GM12874 (cell line): ENCODE measurements around the gene VWF.

Experiments used
- TF ChIP-seq, protein P1 (sequence below): IDR thresholded peaks from 2 replicates; pipeline ENCODE4 v1.5.1; 2011; ENCODE audit warnings: low read depth, mild to moderate bottlenecking, control low read depth, low read length, moderate library complexity; ENCODE audit not compliant: insufficient read depth

Gene VWF

GRCh38 chr12:6074979-6075585 lies 49.4 kb downstream of the VWF start:
- TF ChIP-seq, protein P1, sequence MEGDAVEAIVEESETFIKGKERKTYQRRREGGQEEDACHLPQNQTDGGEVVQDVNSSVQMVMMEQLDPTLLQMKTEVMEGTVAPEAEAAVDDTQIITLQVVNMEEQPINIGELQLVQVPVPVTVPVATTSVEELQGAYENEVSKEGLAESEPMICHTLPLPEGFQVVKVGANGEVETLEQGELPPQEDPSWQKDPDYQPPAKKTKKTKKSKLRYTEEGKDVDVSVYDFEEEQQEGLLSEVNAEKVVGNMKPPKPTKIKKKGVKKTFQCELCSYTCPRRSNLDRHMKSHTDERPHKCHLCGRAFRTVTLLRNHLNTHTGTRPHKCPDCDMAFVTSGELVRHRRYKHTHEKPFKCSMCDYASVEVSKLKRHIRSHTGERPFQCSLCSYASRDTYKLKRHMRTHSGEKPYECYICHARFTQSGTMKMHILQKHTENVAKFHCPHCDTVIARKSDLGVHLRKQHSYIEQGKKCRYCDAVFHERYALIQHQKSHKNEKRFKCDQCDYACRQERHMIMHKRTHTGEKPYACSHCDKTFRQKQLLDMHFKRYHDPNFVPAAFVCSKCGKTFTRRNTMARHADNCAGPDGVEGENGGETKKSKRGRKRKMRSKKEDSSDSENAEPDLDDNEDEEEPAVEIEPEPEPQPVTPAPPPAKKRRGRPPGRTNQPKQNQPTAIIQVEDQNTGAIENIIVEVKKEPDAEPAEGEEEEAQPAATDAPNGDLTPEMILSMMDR, result no peak

DNA sequence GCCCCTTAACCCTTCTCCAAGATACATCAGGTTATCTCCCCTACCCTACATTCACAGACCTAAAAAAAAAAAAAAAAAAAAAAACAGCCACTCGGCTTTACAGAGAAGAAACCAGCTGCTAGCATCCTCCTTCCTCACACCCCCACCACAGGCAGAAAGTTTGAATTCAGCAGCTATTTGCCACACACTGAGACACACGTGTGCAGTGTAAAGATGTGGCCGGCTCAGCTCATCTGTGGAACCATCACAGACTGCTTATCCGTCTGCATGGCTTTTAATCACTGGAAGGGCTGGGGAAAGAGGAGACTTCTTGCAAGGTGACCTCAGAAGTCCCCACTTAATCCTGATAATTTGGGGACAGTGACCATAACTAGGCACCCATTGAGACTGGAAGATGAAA lies 50.0 kb downstream of the VWF start:
- TF ChIP-seq, protein P1, result no peak

- TF ChIP-seq, protein P1, result no peak
These were observed 51.0 kb downstream of the VWF start for GRCh38 chr12:6073426-6073825.

- TF ChIP-seq, protein P1, result no peak
These were observed 52.1 kb downstream of the VWF start for GRCh38 chr12:6072302-6072752.

DNA sequence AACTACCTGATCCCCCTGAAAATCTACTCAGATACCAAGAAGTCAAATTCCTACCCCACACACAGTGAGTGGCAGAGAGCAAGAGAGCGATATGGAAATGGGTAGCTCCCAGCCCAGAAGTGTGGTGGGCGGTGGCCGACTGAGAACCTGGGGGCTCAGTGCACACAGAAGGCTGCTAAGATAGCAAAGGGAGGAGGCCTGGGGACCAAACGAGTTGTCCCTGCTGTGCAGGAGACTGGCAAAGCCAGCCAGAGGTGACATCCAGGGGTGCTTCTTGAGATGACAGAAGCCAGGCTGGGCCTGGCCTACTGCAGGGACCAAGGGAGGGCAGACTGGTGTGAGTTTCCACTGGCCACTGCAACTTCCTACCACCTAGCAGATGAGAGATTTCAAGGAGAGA lies 52.9 kb downstream of the VWF start:
- TF ChIP-seq, protein P1, result no peak

DNA sequence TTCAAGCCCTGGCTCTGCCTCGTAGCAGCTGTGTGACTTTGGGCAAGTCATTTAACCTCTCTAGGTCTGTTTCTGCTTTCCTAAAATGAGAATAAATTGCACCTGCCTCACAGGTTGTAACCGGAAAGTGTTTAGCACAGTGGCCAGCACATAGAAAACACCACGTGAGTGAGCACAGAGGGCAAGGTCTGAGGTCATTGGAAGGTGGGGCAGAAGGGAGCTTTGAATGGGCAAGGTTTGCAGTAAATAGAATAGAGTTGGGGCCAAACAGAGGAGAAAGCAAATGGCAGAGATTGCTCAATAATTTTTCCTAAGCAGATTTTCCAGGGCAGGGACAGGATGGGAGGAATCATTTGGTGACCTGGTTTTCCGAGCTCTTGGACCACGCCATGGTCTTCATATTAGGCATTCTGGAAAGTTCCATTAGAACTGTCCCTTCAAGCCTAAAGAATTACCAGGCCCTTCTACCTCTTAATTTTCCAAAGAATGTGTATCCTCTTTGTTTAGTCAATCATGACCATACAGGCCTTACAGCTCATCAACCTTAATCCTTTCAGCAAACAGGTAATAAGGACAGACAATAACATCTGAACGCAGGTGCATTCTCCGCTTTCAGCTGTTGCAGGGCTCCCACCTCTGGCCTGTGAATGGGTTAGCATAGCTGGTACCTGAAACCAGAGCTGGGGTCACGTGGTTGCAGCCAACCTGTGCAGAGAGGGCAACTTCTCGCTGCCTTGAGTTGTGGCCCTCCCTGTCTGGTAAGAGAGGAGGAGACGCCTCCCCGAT lies 53.8 kb downstream of the VWF start:
- TF ChIP-seq, protein P1, result no peak

GRCh38 chr12:6069437-6070093 lies 54.9 kb downstream of the VWF start:
- TF ChIP-seq, protein P1, result no peak
